Activated CD4-positive, alpha-beta T cell treated with anti-CD3 and anti-CD28 coated beads, Interleukin-2, Interleukin-4, amounts not matched to agents 100 ng/mL and 50 ng/mL, durations not matched to agents 16 hours and 8 hours (primary cell): ENCODE measurements around the gene USP10.

Source experiments
- DNase-seq: peaks from one replicate; pipeline ENCODE4 v3.0.0-alpha.2; 2020; ENCODE audit warnings: low spot score

The USP10 gene

DNA sequence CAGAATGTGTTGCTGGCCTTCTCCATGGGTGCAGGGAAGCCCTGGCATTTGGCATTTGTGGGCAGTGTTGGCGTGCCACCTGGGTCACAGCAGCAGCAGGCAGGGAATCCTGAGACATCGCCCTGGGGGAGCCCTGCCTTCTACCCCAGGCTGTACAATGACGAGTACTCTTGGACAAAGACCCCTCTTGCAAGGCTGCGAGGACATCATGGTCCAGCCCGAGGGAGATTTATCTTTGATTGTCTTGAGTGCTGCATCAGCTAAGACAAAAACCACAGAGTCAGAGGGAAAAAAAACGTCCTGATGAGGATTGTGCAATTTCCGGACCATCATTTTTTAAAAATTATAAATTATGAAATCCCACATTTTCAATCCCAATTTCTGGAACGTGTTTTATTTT lies 123.7 kb downstream of the USP10 start:
- DNase-seq = no peak

DNA sequence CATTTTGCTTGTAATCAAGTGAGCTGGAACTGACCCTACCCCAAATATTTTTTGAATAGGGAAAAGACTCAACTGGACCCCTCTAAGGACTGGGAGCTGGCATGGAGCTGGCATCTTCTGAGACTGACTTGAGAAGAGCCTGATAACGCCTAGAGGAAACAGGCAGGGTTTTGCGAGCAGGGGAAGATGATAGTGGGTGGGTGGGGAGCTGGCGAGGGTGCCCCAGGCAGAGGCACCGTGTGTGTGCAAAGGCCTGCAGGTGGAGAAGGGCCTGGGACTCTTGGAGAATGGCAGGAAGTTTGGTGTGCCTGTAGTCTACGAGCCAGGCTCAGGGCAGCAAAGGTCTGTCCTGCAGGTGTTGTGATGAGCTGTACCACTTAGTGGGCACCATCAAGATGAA lies 124.1 kb downstream of the USP10 start:
- no peak for DNase-seq

DNA sequence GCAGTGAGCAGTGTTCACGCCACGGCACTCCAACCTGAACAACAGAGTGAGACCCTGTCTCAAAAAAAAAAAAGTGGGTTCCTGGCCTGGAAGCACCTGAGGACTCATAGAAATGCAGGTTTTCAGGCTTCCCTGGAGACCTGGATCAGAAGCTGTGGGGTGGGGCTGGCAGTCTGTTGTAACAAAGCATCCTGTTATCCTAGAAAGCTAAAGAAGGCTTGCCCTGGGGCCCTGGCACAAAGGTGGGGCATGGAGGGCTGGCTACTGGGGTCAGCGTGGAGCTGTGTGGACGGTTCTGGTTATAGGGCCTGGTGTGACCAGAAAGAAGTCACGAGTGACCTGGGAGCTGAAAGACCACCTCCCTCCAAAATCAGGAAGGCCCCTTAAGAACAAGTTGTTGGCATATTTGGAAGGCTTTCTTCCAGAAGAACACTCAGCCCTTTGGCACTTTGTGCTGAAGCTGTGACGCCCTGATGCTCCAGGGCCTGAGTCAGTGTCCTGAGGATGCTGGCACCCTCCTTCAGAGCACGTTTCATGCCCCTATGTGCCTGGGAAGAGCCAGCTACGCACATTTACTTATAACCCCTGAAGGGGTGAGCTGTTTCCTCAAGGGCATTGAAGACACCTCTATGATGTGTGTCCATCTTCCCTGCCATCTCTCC lies 126.2 kb downstream of the USP10 start:
- no peak for DNase-seq

DNA sequence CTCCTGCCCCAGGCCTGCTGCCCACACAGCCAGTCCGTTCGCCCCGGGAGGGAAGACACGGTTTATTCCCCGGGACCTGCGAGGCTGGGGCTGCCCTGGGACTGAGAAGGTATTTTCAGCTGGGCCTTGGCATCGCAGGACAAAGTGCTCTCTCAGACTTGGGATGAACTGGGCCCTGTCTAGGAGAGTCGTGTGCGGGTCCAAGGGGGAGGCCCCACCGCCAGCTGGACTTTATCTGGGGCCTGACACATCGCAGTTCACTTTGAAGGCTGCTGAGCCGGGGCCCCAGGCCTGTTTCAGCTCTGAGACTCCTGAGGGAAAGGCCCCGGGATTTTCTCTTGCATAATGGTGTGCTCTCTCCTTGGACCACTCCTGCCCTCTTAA lies 126.8 kb downstream of the USP10 start:
- no peak for DNase-seq

DNA sequence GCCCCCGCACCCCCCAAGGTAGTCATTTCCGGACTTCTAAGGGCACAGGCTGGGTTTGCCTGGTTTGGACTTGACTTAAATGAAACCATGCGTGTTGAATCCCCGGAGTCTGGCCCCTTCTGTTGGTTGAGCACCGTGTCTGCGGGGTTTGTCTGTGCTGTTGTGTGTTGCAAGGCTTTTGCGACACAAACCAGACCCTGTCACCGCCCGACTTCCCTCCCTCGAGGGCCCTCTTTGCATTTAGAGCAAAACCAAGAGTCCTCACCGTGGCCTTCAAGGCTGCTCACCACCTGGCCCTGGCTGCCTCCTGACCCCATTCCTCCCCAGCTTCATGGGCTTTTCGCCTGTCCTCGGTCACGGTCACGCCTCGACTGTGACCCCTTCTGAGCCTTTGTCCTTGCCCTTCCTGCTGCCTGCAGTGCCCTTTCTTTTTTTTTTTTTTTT lies 127.4 kb downstream of the USP10 start:
- DNase-seq = no peak

DNA sequence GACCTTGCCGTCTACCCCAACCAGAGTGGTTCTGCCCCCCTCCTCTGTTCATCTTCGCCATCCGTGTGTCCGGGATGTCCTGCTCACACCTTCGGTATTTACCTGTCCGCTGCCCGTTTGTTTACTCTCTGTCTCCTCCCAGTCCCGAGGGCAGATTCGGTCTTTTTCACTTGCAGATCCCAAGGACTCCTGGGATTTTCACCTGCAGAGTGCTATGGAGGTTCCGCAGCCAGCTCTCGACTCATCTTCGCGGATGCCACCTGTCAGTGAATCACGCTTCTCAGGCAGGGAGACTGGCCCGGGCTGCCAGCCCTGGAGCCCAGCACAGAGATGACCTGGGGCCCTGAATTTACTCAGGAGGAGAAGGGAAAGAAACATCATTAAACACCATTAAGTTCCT lies 128.1 kb downstream of the USP10 start:
- DNase-seq = no peak

DNA sequence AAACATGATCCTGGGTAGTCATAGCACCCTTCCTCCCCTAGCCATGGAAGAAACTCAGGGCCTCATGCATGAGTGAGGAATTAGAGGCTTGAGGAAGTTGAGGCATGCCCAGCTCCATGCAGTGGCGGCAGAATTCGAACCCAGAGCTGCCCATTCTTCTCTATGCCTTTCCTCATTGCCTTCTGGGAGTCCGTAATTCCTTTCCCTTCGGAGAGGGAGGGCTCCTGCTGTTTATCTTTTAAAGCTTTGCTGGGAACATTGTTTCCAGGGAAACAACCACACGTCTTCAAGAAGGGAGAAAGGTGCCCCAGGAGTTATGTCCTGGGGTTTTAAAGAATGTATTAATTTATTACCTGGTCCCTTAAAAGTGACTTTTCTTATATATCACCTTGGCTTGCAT lies 128.5 kb downstream of the USP10 start:
- DNase-seq = no peak
